GM19328 (cell line): ENCODE results near the gene HSF2.

Experiments used
- ATAC-seq: cut with Tn5 transposase; IDR thresholded peaks from one replicate; pipeline ENCODE4 v1.9.1; 2021; ENCODE audit warnings: mild to moderate bottlenecking, moderate library complexity; ENCODE audit not compliant: unreplicated experiment

The HSF2 gene

GRCh38 chr6:122399055-122399347 is 451 bp upstream of the HSF2 start:
- no peak for ATAC-seq

GRCh38 chr6:122400121-122400450 is 634 bp downstream of the HSF2 start:
- no peak for ATAC-seq

- ATAC-seq, result no peak
These were observed 1.1 kb downstream of the HSF2 start for GRCh38 chr6:122400462-122401089.

- ATAC-seq, result no peak
These were observed 1.7 kb downstream of the HSF2 start for GRCh38 chr6:122401104-122401503.

- ATAC-seq, result no peak
These were observed 5.0 kb downstream of the HSF2 start for GRCh38 chr6:122404444-122404843.

- no peak for ATAC-seq
These were observed 6.0 kb downstream of the HSF2 start for GRCh38 chr6:122405417-122405816.

GRCh38 chr6:122406187-122406586 is 6.7 kb downstream of the HSF2 start:
- no peak for ATAC-seq

GRCh38 chr6:122407712-122408111 is 8.3 kb downstream of the HSF2 start:
- ATAC-seq, result no peak

GRCh38 chr6:122408240-122408639 is 8.8 kb downstream of the HSF2 start:
- ATAC-seq, result no peak

- ATAC-seq, result no peak
These were observed 9.4 kb downstream of the HSF2 start for GRCh38 chr6:122408702-122409458.

- ATAC-seq, result no peak
These were observed 12.5 kb downstream of the HSF2 start for GRCh38 chr6:122412001-122412400.

GRCh38 chr6:122416825-122417224 is 17.4 kb downstream of the HSF2 start:
- ATAC-seq, result no peak

GRCh38 chr6:122422003-122422402 is 22.6 kb downstream of the HSF2 start:
- no peak for ATAC-seq

GRCh38 chr6:122422614-122423267 is 23.3 kb downstream of the HSF2 start:
- ATAC-seq, result peak; percentile 76

GRCh38 chr6:122423734-122424133 is 24.3 kb downstream of the HSF2 start:
- no peak for ATAC-seq

GRCh38 chr6:122426597-122426996 is 27.1 kb downstream of the HSF2 start:
- no peak for ATAC-seq

GRCh38 chr6:122428781-122429180 is 29.3 kb downstream of the HSF2 start:
- no peak for ATAC-seq

GRCh38 chr6:122429323-122429722 is 29.9 kb downstream of the HSF2 start:
- ATAC-seq, result no peak

- ATAC-seq, result no peak
These were observed 32.3 kb downstream of the HSF2 start for GRCh38 chr6:122431780-122432179.

GRCh38 chr6:122432816-122433215 is 33.4 kb downstream of the HSF2 start:
- ATAC-seq, result no peak

GRCh38 chr6:122438975-122439374 is 39.5 kb downstream of the HSF2 start:
- no peak for ATAC-seq

- no peak for ATAC-seq
These were observed 45.8 kb downstream of the HSF2 start for GRCh38 chr6:122445274-122445673.
